Suprapubic skin (tissue), 4 donors: ENCODE results near the gene CACNA1D.

ENCODE experiments used
- EP300 ChIP-seq: sonication (generic); formaldehyde crosslinking; IDR thresholded peaks from one replicate; pipeline ENCODE4 v1.6.1; 2017; ENCODE audit warnings: antibody characterized with exemption
- POLR2A ChIP-seq, 2 donors: fragments of 450-650 bp; IDR thresholded peaks; one replicate each; pipeline ENCODE4 v1.6.1; 2017; ENCODE audit warnings: antibody characterized with exemption in 2 of 2, mild to moderate bottlenecking in 2 of 2, moderate library complexity in 2 of 2
- POLR2AphosphoS5 ChIP-seq, 3 donors: sonication (generic); formaldehyde crosslinking; IDR thresholded peaks; one replicate each; pipeline ENCODE4 v1.6.1; 2017; ENCODE audit warnings: antibody characterized with exemption in 3 of 3
- TF ChIP-seq, protein P1 (sequence below), 2 donors: fragments of 200-600 bp in 1 of 2; fragments of 450-650 bp in 1 of 2; sonication (generic) in 1 of 2; IDR thresholded peaks; one replicate each; pipeline ENCODE4 v1.5.1; 2016 to 2019; ENCODE audit warnings: antibody characterized with exemption in 2 of 2, mild to moderate bottlenecking in 1 of 2, moderate library complexity in 1 of 2

DNA sequence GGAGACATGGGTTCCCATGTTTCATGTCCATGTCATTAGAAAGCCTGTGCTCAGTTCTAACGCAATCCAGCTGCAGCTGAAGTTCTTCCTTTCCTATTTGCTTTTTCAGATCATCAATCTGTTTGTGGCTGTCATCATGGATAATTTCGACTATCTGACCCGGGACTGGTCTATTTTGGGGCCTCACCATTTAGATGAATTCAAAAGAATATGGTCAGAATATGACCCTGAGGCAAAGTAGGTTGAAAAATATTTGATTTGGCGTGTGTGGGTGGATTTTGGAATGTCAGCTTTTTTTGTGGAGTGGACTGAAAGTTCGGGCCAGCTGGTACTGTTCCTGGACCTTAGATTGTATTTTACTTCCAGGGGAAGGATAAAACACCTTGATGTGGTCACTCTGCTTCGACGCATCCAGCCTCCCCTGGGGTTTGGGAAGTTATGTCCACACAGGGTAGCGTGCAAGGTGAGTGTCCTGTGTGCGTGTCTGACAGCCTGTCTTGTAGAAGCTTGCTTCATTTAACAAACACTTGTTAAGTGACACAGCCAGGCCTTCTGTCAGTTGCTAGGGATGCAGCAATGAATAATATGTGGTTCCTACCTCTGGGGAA is 282.2 kb downstream of the CACNA1D start:
- TF ChIP-seq, protein P1, sequence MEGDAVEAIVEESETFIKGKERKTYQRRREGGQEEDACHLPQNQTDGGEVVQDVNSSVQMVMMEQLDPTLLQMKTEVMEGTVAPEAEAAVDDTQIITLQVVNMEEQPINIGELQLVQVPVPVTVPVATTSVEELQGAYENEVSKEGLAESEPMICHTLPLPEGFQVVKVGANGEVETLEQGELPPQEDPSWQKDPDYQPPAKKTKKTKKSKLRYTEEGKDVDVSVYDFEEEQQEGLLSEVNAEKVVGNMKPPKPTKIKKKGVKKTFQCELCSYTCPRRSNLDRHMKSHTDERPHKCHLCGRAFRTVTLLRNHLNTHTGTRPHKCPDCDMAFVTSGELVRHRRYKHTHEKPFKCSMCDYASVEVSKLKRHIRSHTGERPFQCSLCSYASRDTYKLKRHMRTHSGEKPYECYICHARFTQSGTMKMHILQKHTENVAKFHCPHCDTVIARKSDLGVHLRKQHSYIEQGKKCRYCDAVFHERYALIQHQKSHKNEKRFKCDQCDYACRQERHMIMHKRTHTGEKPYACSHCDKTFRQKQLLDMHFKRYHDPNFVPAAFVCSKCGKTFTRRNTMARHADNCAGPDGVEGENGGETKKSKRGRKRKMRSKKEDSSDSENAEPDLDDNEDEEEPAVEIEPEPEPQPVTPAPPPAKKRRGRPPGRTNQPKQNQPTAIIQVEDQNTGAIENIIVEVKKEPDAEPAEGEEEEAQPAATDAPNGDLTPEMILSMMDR (IDR thresholded peaks at IDR 0.05): no peak
- no peak for TF ChIP-seq POLR2A (IDR thresholded peaks at IDR 0.05)
- no peak for TF ChIP-seq POLR2AphosphoS5 (IDR thresholded peaks at IDR 0.05)
- no peak for TF ChIP-seq EP300
